HepG2 (cell line): ENCODE results near the gene HES7. TPM values are rescaled to one million over a fixed set of nuclear protein-coding genes. Genes with fewer than 3 reads are reported as not detected.

ENCODE experiments used
- ATF2 ChIP-seq: sonication (generic); formaldehyde crosslinking; IDR thresholded peaks from 2 replicates; pipeline ENCODE4 v1.4.0; 2020; ENCODE audit warnings: missing genetic modification reagents
- HOMEZ ChIP-seq: IDR thresholded peaks from 2 replicates; pipeline ENCODE4 v1.6.1; 2016; ENCODE audit warnings: low read depth
- MAF1 ChIP-seq: sonication (generic); formaldehyde crosslinking; IDR thresholded peaks from 2 replicates; pipeline ENCODE4 v1.5.0; 2020; ENCODE audit warnings: missing genetic modification reagents, borderline replicate concordance
- MED1 ChIP-seq: sonication (generic); formaldehyde crosslinking; IDR thresholded peaks from 2 replicates; pipeline ENCODE4 v1.4.0; 2020; ENCODE audit warnings: missing genetic modification reagents
- RELA ChIP-seq: sonication (generic); formaldehyde crosslinking; IDR thresholded peaks from 2 replicates; pipeline ENCODE4 v1.4.0; 2020; ENCODE audit warnings: missing genetic modification reagents
- RFXANK ChIP-seq: IDR thresholded peaks from 2 replicates; pipeline ENCODE4 v1.6.1; 2016
- STAG1 ChIP-seq: sonication (generic); formaldehyde crosslinking; IDR thresholded peaks from 2 replicates; pipeline ENCODE4 v1.4.0; 2020; ENCODE audit warnings: missing genetic modification reagents
- YY1 ChIP-seq: IDR thresholded peaks from 2 replicates; pipeline ENCODE4 v1.6.1; 2011; ENCODE audit warnings: low read length, low read depth, moderate library complexity, mild to moderate bottlenecking; ENCODE audit not compliant: insufficient read depth, insufficient replicate concordance
- ZFP91 ChIP-seq: sonication (generic); formaldehyde crosslinking; IDR thresholded peaks from 2 replicates; pipeline ENCODE4 v1.9.0; 2022; ENCODE audit warnings: missing genetic modification reagents, mild to moderate bottlenecking, borderline replicate concordance
- ZNF430 ChIP-seq: sonication (generic); formaldehyde crosslinking; IDR thresholded peaks from 2 replicates; pipeline ENCODE4 v1.9.0; 2021; ENCODE audit warnings: mild to moderate bottlenecking, missing genetic modification reagents
- ZNF510 ChIP-seq: sonication (generic); formaldehyde crosslinking; IDR thresholded peaks from 2 replicates; pipeline ENCODE4 v1.4.0; 2020; ENCODE audit warnings: low read depth, mild to moderate bottlenecking, missing genetic modification reagents
- ZNF746 ChIP-seq: sonication (generic); formaldehyde crosslinking; IDR thresholded peaks from 2 replicates; pipeline ENCODE4 v1.8.0; 2022; ENCODE audit warnings: mild to moderate bottlenecking, missing genetic modification reagents
- polyA plus RNA-seq, 8 experiments: library from polyadenylated mRNA; depleted of rRNA in 3 of 8; stranded (reverse) in 7 of 8; unstranded in 1 of 8; fragments of >200 nt; fragmentation: Illumina TruSeq in 4 of 8; extraction: Trizol in 4 of 8; gene quantifications; 2 replicates each; pipeline versions ENCODE4 v1.2.1 to v1.2.3, GENCODE V29; 2011 to 2016; ENCODE audit warnings: low read depth in 4 of 8, missing spikeins in 1 of 8, mixed read lengths in 1 of 8; ENCODE audit not compliant: insufficient read depth in 1 of 8
- total RNA-seq, 5 experiments: library from RNA; depleted of rRNA; stranded (reverse); fragments of >200 nt; fragmentation: Illumina TruSeq; extraction: Trizol; gene quantifications; 2 replicates each; pipeline ENCODE4 v1.2.3, GENCODE V29; 2016; ENCODE audit warnings: low read depth in 1 of 5
- TF ChIP-seq, protein P1 (sequence below): IDR thresholded peaks from 2 replicates; pipeline ENCODE4 v1.6.1; 2012; ENCODE audit warnings: inconsistent platforms
- TF ChIP-seq, protein P2 (sequence below): sonication (generic); formaldehyde crosslinking; IDR thresholded peaks from 2 replicates; pipeline ENCODE4 v1.4.0; 2020; ENCODE audit warnings: missing genetic modification reagents
- TF ChIP-seq, protein P3 (sequence below): IDR thresholded peaks from 2 replicates; pipeline ENCODE4 v1.6.1; 2016; ENCODE audit warnings: mild to moderate bottlenecking, missing biosample characterization, missing genetic modification reagents
- TF ChIP-seq, protein P4 (sequence below): sonication (generic); formaldehyde crosslinking; IDR thresholded peaks from 2 replicates; pipeline ENCODE4 v1.5.0; 2020; ENCODE audit warnings: mild to moderate bottlenecking, missing genetic modification reagents, borderline replicate concordance

Gene HES7
- total and polyA plus RNA-seq, 2 of the 13 experiments (the other 11 are each of a cell fraction or from before 2014, with no cell fraction given), result not detected

DNA sequence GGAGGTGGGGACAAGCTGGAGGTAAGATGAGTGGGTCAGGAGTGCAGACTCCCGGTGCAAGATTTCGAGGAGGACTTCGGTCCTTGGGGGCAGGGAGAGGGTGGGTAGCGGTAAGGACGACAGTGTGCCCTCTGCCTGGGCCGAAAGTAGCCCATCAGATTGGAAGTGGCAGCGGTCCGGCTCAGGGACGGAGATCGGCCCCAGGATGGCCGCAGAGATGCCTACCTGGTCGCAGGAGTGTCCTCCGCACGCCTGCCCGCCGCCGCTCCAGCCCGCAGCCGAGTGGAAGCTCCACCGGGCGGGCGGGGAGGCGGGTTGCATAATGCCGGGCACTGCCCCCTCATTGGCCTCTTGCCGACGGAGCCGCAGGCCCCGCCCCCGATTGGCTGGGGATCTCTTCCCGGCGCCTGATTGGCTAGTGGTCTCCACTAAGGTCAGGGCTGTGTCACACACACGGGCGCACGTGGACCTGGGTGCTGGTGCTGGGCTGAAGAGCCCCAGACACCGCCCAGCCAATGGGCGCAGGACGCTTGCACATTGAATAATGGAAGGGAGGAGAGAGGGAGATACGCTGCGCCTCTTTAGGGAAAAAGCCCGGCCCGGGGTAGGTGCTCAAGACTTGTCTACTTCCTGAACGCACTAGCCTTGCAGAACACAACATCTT lies 28.3 kb upstream of the HES7 start, which contains the start of gene PER1 (continued):
- 0 out of 2 replicates have a peak, but pooled peaks have one; percentile 50 for TF ChIP-seq ZNF510
- TF ChIP-seq ATF2 (CRISPR knock-in tag), result peak; percentile 53; the same call in 1 of the 2 replicates
- TF ChIP-seq, protein P1, sequence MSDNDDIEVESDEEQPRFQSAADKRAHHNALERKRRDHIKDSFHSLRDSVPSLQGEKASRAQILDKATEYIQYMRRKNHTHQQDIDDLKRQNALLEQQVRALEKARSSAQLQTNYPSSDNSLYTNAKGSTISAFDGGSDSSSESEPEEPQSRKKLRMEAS, result peak; percentile 88
- no peak for TF ChIP-seq RELA (CRISPR knock-in tag)
- TF ChIP-seq, protein P2, sequence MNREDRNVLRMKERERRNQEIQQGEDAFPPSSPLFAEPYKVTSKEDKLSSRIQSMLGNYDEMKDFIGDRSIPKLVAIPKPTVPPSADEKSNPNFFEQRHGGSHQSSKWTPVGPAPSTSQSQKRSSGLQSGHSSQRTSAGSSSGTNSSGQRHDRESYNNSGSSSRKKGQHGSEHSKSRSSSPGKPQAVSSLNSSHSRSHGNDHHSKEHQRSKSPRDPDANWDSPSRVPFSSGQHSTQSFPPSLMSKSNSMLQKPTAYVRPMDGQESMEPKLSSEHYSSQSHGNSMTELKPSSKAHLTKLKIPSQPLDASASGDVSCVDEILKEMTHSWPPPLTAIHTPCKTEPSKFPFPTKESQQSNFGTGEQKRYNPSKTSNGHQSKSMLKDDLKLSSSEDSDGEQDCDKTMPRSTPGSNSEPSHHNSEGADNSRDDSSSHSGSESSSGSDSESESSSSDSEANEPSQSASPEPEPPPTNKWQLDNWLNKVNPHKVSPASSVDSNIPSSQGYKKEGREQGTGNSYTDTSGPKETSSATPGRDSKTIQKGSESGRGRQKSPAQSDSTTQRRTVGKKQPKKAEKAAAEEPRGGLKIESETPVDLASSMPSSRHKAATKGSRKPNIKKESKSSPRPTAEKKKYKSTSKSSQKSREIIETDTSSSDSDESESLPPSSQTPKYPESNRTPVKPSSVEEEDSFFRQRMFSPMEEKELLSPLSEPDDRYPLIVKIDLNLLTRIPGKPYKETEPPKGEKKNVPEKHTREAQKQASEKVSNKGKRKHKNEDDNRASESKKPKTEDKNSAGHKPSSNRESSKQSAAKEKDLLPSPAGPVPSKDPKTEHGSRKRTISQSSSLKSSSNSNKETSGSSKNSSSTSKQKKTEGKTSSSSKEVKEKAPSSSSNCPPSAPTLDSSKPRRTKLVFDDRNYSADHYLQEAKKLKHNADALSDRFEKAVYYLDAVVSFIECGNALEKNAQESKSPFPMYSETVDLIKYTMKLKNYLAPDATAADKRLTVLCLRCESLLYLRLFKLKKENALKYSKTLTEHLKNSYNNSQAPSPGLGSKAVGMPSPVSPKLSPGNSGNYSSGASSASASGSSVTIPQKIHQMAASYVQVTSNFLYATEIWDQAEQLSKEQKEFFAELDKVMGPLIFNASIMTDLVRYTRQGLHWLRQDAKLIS (CRISPR knock-in tag), result no peak
- TF ChIP-seq, protein P3, sequence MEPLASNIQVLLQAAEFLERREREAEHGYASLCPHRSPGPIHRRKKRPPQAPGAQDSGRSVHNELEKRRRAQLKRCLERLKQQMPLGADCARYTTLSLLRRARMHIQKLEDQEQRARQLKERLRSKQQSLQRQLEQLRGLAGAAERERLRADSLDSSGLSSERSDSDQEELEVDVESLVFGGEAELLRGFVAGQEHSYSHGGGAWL (CRISPR knock-in tag), result no peak
- TF ChIP-seq MAF1 (CRISPR knock-in tag), result no peak
- TF ChIP-seq YY1, result peak; percentile 20
- 0 out of 2 replicates have a peak, but pooled peaks have one; percentile 23 for TF ChIP-seq ZNF746
- TF ChIP-seq HOMEZ (CRISPR knock-in tag), result no peak
- TF ChIP-seq, protein P4, sequence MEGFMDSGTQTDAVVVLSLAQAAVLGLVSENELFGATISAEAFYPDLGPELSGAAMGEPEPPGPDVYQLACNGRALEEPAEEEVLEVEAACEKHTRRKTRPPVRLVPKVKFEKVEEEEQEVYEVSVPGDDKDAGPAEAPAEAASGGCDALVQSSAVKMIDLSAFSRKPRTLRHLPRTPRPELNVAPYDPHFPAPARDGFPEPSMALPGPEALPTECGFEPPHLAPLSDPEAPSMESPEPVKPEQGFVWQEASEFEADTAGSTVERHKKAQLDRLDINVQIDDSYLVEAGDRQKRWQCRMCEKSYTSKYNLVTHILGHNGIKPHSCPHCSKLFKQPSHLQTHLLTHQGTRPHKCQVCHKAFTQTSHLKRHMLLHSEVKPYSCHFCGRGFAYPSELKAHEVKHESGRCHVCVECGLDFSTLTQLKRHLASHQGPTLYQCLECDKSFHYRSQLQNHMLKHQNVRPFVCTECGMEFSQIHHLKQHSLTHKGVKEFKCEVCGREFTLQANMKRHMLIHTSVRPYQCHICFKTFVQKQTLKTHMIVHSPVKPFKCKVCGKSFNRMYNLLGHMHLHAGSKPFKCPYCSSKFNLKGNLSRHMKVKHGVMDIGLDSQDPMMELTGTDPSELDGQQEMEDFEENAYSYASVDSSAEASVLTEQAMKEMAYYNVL (CRISPR knock-in tag), result 0 out of 2 replicates have a peak, but pooled peaks have one; percentile 33
- no peak for TF ChIP-seq RFXANK
- TF ChIP-seq MED1 (CRISPR knock-in tag), result peak; percentile 29; the same call in 1 of the 2 replicates
- TF ChIP-seq ZNF430 (CRISPR knock-in tag), result peak; percentile 72; the same call in 1 of the 2 replicates
- TF ChIP-seq STAG1 (CRISPR knock-in tag), result no peak
- peak; percentile 40; the same call in 1 of the 2 replicates for TF ChIP-seq ZFP91 (CRISPR knock-in tag)
